ENCODE data around the gene GATA5. TPM values are rescaled to one million over a fixed set of nuclear protein-coding genes. Genes with fewer than 3 reads are reported as not detected.

The GATA5 gene
- total RNA-seq, 1 donor from 2014 or later, result not detected

- H3K27ac Mint-ChIP-seq (ENCODE audit: unreplicated experiment), result no peak overlapping the region
- peaks cover 31% of the 10 kb centered on the region for H3K27me3 Mint-ChIP-seq (ENCODE audit: low read depth)
- no peaks in the 10 kb centered on the region for H3K4me1 Mint-ChIP-seq (ENCODE audit: low read depth)
- H3K36me3 Mint-ChIP-seq (ENCODE audit: low read depth), result no peaks in the 10 kb centered on the region
- no peak for DNase-seq (ENCODE audit: low spot score)
- no peak for TF ChIP-seq CTCF (IDR thresholded peaks at IDR 0.05)
- no peak overlapping the region for H3K4me3 Mint-ChIP-seq (ENCODE audit: unreplicated experiment)
- no peaks in the 10 kb centered on the region for H3K9me3 Mint-ChIP-seq (ENCODE audit: low read depth)
Measured at GRCh38 chr20:62470001-62470400, 5.8 kb downstream of the GATA5 start.

- Mint-ChIP-seq H3K9me3 (ENCODE audit: low read depth) (no peaks in the 10 kb centered on the region), H3K4me1 (ENCODE audit: low read depth) (no peaks in the 10 kb centered on the region), H3K4me3 (ENCODE audit: unreplicated experiment) (no peak overlapping the region), H3K27ac (ENCODE audit: unreplicated experiment) (no peak overlapping the region), H3K27me3 (ENCODE audit: low read depth) (peaks cover 27% of the 10 kb centered on the region), H3K36me3 (ENCODE audit: low read depth) (no peaks in the 10 kb centered on the region)
- no peak for DNase-seq (ENCODE audit: low spot score)
- TF ChIP-seq CTCF (IDR thresholded peaks at IDR 0.05), result no peak
Measured at GRCh38 chr20:62469352-62469751, 6.4 kb downstream of the GATA5 start.

- no peak for DNase-seq (ENCODE audit: low spot score)
- H3K4me3 Mint-ChIP-seq (ENCODE audit: unreplicated experiment), result no peak overlapping the region
- H3K9me3 Mint-ChIP-seq (ENCODE audit: low read depth), result no peaks in the 10 kb centered on the region
- no peaks in the 10 kb centered on the region for H3K36me3 Mint-ChIP-seq (ENCODE audit: low read depth)
- no peak for TF ChIP-seq CTCF (IDR thresholded peaks at IDR 0.05)
- peaks cover 26% of the 10 kb centered on the region for H3K27me3 Mint-ChIP-seq (ENCODE audit: low read depth)
- no peaks in the 10 kb centered on the region for H3K4me1 Mint-ChIP-seq (ENCODE audit: low read depth)
- H3K27ac Mint-ChIP-seq (ENCODE audit: unreplicated experiment), result no peak overlapping the region
Measured at GRCh38 chr20:62466806-62467537, 8.8 kb downstream of the GATA5 start.

- Mint-ChIP-seq H3K4me1 (ENCODE audit: low read depth) (no peaks in the 10 kb centered on the region), H3K36me3 (ENCODE audit: low read depth) (no peaks in the 10 kb centered on the region), H3K27me3 (ENCODE audit: low read depth) (peaks cover 25% of the 10 kb centered on the region), H3K4me3 (ENCODE audit: unreplicated experiment) (no peak overlapping the region), H3K27ac (ENCODE audit: unreplicated experiment) (no peak overlapping the region), H3K9me3 (ENCODE audit: low read depth) (no peaks in the 10 kb centered on the region)
- TF ChIP-seq CTCF (IDR thresholded peaks at IDR 0.05), result no peak
- no peak for DNase-seq (ENCODE audit: low spot score)
Measured at GRCh38 chr20:62466072-62466760, 9.6 kb downstream of the GATA5 start.

- Mint-ChIP-seq H3K27ac (ENCODE audit: unreplicated experiment) (no peak overlapping the region), H3K27me3 (ENCODE audit: low read depth) (peaks cover 16% of the 10 kb centered on the region), H3K4me1 (ENCODE audit: low read depth) (no peaks in the 10 kb centered on the region), H3K4me3 (ENCODE audit: unreplicated experiment) (no peak overlapping the region), H3K36me3 (ENCODE audit: low read depth) (no peaks in the 10 kb centered on the region), H3K9me3 (ENCODE audit: low read depth) (no peaks in the 10 kb centered on the region)
- TF ChIP-seq CTCF (IDR thresholded peaks at IDR 0.05), result no peak
- no peak for DNase-seq (ENCODE audit: low spot score)
Measured at GRCh38 chr20:62464990-62465389, 10.8 kb downstream of the GATA5 start.
